KOPT-K1 (cell line): ENCODE results near the gene AHNAK2.
"Not testable (repeated sequence)": the region's sequence is repeated elsewhere in the genome, so short reads cannot be mapped to it uniquely, and the experiment has no call there.

Experiments used
- H3K27ac ChIP-seq: fragments of 200-600 bp; sonication (generic); 2 replicates; pipeline ENCODE4 v1.5.1; 2016; ENCODE audit warnings: antibody characterized with exemption, mild to moderate bottlenecking, low read depth, low read length; ENCODE audit not compliant: poor library complexity, severe bottlenecking
- H3K36me3 ChIP-seq: fragments of 200-600 bp; sonication (generic); 2 replicates; pipeline ENCODE4 v1.5.1; 2017; ENCODE audit warnings: antibody characterized with exemption, mild to moderate bottlenecking, low read length, moderate library complexity; ENCODE audit not compliant: insufficient read depth
- H3K9me3 ChIP-seq: fragments of 200-600 bp; sonication (generic); 2 replicates; pipeline ENCODE4 v1.5.1; 2017; ENCODE audit warnings: antibody characterized with exemption, low read length, mild to moderate bottlenecking; ENCODE audit not compliant: insufficient read depth, poor library complexity, severe bottlenecking

Gene AHNAK2

DNA sequence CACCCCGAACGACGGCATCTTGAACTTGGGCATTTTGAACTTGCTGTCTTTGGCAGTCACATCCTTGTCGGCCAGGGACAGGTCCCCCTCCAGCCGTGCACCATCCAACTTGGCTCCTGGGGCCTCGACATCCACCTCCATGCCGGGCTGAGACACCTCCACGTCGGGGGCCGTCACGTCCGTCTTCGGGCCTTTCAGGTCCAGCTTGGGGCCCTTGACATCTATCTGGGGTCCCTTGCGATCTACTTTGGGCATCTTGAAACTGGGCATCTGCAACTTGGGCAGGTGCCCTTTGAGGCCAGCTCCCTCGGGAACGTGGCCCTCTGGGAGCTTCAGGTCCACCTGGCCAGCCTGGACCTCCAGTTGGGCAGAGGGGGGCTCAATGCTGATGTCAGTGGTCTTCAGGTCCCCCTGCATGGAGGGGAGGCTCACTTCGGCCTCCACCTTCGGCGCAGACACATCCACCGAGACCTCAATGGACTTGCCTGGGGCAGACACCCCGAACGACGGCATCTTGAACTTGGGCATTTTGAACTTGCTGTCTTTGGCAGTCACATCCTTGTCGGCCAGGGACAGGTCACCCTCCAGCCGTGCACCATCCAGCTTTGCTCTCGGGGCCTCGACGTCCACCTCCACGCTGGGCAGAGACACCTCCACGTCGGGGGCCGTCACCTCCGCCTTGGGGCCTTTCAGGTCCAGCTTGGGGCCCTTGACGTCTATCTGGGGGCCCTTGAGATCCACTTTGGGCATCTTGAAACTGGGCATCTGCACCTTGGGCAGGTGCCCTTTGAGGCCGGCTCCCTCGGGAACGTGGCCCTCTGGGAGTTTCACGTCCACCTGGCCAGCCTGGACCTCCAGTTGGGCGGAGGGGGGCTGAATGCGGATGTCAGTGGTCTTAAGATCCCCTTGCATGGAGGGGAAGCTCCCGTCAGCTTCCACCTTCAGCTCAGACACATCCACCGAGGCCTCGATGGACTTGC lies 31.9 kb downstream of the AHNAK2 start:
- not testable (repeated sequence) for H3K9me3 ChIP-seq, H3K36me3 ChIP-seq, H3K27ac ChIP-seq

DNA sequence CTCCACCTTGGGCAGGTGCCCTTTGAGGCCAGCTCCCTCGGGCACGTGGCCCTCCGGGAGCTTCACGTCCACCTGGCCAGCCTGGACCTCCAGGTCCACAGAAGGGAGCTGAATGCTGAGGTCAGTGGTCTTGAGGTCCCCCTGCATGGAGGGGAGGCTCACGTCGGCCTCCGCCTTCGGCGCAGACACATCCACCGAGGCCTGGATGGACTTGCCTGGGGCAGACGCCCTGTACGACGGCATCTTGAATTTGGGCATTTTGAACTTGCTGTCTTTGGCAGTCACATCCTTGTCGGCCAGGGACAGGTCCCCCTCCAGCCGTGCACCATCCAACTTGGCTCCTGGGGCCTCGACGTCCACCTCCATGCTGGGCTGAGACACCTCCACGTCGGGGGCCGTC lies 32.9 kb downstream of the AHNAK2 start:
- not testable (repeated sequence) for H3K36me3 ChIP-seq, H3K27ac ChIP-seq, H3K9me3 ChIP-seq

DNA sequence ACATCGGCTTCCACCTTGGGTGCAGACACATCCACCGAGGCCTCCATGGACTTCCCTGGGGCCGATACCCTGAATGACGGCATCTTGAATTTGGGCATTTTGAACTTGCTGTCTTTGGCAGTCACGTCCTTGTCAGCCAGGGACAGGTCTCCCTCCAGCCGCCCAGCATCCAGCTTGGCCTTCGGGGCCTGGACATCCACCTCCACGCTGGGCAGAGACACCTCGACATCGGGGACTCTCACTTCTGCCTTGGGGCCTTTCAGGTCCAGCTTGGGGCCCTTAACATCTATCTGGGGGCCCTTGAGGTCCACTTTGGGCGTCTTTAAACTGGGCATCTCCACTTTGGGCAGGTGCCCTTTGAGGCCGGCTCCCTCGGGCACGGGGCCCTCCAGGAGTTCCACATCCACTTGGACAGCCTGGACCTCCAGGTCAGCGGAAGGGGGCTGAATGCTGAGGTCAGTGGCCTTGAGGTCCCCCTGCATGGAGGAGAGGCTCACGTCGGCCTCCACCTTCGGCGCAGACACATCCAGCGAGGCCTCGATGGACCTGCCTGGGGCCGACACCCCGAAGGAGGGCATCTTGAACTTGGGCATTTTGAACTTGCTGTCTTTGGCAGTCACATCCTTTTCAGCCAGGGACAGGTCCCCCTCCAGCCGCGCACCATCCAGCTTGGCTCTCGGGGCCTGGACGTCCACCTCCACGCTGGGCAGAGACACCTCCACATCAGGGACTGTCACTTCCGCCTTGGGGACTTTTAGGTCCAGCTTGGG lies 33.6 kb downstream of the AHNAK2 start:
- H3K27ac ChIP-seq, H3K9me3 ChIP-seq, H3K36me3 ChIP-seq: not testable (repeated sequence)

DNA sequence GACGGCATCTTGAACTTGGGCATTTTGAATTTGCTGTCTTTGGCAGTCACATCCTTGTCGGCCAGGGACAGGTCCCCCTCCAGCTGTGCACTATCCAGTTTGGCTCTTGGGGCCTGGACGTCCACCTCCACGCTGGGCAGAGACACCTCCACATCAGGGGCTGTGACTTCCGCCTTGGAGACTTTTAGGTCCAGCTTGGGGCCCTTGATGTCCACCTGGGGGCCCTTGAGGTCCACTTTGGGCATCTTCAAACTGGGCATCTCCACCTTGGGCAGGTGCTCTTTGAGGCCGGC lies 34.2 kb downstream of the AHNAK2 start:
- H3K27ac ChIP-seq, H3K36me3 ChIP-seq, H3K9me3 ChIP-seq: not testable (repeated sequence)

DNA sequence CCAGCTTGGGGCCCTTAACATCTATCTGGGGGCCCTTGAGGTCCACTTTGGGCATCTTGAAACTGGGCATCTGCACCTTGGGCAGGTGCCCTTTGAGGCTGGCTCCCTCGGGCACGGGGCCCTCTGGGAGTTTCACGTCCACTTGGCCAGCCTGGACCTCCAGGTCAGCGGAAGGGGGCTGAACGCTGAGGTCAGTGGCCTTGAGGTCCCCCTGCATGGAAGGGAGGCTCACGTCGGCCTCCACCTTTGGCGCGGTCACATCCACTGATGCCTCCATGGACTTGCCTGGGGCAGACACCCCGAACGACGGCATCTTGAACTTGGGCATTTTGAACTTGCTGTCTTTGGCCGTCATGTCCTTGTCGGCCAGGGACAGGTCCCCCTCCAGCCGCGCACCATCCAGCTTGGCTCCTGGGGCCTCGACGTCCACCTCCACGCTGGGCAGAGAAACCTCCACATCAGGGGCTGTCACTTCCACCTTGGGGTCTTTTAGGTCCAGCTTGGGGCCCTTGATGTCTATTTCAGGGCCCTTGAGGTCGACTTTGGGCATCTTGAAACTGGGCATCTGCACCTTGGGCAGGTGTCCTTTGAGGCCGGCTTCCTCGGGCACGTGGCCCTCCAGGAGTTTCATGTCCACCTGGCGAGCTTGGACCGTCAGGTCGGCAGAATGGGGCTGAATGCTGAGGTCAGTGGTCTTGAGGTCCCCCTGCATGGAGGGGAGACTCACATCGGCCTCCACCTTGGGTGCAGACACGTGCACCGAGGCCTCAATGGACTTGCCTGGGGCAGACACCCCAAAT lies 34.8 kb downstream of the AHNAK2 start:
- not testable (repeated sequence) for H3K9me3 ChIP-seq, H3K27ac ChIP-seq, H3K36me3 ChIP-seq

DNA sequence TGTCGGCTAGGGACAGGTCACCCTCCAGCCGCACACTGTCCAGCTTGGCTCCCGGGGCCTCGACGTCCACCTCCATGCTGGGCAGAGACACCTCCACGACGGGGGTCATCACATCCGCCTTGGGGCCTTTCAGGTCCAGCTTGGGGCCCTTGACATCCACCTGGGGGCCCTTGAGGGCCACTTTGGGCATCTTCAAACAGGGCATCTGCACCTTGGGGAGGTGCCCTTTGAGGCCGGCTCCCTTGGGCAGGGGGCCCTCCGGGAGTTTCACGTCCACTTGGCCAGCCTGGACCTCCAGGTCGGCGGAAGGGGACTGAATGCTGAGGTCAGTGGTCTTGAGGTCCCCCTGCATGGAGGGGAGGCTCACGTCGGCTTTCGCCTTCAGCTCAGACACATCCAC lies 35.6 kb downstream of the AHNAK2 start:
- Histone ChIP-seq H3K9me3 (no peaks in the 10 kb centered on the region), H3K27ac (no peak overlapping the region), H3K36me3 (no peaks in the 10 kb centered on the region)

DNA sequence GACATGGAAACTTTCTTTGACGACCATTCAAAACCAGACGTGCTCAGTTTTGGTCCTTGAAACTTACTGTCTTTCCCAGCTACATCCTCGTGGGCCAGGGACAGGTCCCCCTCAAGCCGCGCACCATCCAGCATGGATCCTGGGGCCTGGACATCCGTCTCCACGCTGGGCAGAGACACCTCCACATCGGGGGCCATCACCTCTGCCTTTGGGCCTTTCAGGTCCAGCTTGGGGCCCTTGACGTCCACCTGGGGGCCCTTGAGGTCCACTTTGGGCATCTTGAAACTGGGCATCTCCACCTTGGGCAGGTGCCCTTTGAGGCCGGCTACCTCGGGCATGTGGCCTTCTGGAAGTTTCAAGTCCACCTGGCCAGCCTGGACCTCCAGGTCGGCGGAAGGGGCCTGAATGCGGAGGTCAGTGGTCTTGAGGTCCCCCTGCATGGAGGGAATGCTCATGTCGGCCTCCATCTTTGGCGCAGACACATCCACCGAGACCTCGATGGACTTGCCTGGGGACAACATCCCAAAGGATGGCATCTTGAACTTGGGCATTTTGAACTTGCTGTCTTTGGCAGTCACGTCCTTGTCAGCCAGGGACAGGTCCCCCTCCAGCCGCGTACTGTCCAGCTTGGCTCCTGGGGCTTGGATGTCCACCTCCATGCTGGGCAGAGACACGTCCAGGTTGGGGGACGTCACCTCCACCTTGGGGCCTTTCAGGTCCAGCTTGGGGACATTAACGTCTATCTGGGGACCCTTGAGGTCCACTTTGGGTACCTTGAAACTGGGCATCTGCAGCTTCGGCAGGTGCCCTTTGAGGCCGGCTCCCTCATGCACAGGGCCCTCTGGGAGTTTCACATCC lies 36.4 kb downstream of the AHNAK2 start:
- H3K9me3 ChIP-seq, result no peaks in the 10 kb centered on the region
- H3K27ac ChIP-seq, result no peak overlapping the region
- no peaks in the 10 kb centered on the region for H3K36me3 ChIP-seq

DNA sequence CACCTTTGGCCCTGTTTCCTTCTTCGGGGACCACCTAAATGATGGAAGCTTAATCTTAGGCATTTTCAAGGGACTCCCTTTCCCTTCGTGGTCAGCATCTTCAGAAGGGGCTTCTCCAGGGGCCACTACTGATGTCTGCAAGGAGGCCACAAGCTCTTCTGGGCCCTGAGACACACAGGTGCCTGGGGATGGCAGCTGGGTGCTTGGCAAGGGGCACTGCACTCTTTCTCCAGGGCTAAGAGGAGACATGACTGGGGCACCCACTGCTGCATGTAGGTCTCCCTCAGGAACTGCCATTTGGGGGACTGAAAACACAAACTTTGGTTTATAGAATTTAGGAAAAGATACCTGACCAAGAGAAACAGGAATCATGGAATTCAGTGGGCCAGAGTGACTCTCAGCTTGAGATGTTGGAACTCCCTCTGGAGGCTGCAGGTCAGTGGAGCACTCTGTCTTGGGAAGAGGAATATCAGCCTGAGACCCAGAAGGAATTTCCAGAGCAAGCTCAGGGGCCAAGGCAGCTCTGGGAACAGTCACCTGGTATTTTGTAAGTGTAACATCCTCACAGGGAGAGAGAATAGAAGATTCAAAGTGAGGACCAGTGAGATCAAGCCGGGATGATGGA lies 37.5 kb downstream of the AHNAK2 start:
- Histone ChIP-seq H3K9me3 (no peaks in the 10 kb centered on the region), H3K36me3 (no peaks in the 10 kb centered on the region), H3K27ac (no peak overlapping the region)

DNA sequence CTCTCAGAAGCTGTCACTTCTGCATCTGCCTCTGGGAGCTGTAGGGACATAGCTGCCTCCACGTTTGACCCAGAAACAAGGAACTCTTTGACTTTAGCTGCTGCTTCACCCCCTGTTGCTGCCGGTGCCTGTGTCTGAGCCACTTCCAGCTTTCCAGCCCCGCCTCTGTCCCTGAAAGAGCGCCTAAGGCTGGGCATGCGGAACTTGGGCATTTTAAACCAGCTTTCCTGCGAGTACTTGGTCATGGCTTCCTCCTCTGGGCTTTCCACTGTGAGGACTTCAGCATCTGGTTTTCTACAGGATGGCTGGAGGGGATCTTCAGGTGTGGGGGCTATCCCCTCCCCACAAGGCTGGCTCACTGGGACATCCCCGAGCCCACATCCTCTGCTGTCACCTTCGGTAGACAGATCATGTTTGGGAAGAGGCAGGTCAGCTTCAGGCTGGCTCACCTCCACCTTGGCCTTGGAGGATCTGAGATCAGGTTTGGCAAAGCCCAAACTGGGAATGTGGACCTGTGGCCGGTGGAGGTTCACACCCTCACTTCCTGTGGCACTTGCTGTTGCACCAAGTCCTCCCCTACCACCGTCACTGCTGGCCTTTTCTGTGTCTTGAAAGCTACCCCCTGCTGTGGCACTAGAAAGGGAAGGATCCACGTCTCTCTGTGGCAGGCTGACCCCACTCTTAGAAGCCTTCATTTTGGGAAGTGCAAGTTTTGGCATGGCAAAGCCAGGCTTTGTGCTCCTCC lies 38.3 kb downstream of the AHNAK2 start:
- Histone ChIP-seq H3K9me3 (no peaks in the 10 kb centered on the region), H3K36me3 (no peaks in the 10 kb centered on the region), H3K27ac (no peak overlapping the region)

DNA sequence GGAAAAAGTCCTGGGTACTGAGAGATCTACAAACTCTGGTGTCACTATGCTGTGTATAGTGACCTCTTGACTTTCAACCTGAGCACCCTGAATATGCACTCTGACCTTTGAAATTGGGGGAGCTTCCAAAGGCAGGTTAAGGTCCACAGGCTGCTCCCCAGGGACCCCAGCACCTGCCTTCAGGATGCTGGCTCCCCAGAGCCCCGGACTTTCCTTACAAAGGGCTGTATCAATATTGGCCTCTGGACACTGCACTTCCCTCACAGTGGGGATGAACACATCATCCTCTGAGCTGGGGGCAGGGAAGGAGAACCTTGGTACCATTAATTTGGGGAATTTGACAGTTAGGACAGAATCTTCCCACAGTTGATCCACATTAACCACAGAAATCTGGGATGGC lies 39.2 kb downstream of the AHNAK2 start:
- H3K9me3 ChIP-seq, result no peaks in the 10 kb centered on the region
- H3K36me3 ChIP-seq, result no peaks in the 10 kb centered on the region
- no peak overlapping the region for H3K27ac ChIP-seq

DNA sequence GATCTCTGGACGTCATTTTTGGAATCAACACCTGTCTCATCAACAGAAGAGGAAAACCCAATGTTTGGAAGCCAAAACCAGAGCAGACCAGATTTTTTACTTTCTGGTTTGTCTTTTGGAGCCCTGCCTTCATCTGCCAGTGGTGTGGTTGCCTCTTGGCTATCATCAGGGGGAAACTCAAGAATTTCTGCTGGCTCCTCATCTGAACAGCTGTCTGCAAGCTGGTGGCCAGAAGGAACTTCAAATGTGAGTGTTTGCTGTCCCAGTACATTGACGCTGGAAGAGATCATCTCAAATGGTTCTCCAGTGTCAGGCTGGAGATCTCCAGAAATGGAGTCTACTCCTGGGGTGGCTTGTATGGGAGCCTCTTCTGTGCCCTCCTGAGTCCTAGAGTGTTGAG lies 39.7 kb downstream of the AHNAK2 start:
- Histone ChIP-seq H3K9me3 (no peaks in the 10 kb centered on the region), H3K27ac (no peak overlapping the region), H3K36me3 (no peaks in the 10 kb centered on the region)

DNA sequence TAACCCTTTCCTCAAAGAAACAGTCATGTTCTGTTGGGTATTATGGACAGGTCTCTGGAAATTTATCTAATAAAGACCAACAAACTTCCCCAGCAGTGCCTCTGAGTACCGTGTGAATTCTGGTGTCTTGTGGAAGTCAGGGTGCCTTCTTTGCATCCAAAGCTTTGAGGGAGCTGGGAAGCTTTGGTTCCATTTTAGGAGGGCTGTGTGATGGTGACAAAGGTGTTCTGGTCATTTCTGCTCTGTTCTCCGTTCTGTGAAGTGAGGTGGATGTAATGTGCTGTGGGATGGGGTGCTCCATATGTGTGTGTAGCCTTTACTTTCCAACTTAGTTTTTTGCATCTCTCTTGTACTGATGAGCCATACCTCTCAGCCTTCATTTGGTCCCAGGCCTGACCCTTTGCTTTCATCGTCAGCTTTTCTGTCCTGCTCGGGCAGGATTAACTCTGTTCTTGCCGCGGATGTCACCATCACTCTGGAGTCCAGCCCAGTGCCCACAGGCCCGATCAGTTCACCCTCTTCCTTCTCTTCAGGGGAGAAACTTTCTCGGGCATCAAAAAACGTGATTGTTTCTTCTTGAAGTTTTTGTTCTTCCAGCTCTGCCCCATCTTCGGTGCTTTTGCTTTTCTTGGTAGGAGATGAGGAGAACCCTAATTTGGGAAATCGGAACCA lies 40.3 kb downstream of the AHNAK2 start:
- H3K36me3 ChIP-seq, result no peaks in the 10 kb centered on the region
- no peaks in the 10 kb centered on the region for H3K9me3 ChIP-seq
- H3K27ac ChIP-seq, result no peak overlapping the region

DNA sequence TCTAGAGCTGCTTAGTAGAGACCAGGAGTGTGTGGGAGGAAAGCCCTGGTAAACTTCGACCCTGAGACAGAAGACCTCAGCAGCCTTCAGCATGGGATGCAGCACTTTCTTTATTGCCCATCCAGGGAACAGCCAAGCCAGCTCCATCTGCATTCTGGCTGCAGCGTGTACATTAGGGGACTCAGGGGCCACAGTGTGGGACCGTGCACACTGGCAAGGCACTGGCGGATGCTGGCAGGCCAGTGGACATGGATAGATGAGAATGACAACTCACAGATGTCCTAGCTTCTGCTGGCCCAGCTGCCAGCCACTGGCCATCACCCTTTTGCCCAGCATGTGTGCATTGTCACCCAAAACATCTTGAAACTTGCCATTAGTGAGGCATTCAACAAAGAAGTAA lies 41.0 kb downstream of the AHNAK2 start:
- Histone ChIP-seq H3K27ac (no peak overlapping the region), H3K9me3 (no peaks in the 10 kb centered on the region), H3K36me3 (no peaks in the 10 kb centered on the region)
